ENCODE results near the gene MPPED2. TPM values are rescaled to one million over a fixed set of nuclear protein-coding genes. Genes with fewer than 3 reads are reported as not detected.

The MPPED2 gene
- total and polyA plus RNA-seq, 2 donors from 2014 or later = 10.8 to 12.9 TPM

- no peak for TF ChIP-seq CTCF (IDR thresholded peaks at IDR 0.05; ENCODE audit: borderline replicate concordance, extremely low read depth, insufficient read depth)
- intact Hi-C loops (cut with DNase I) = no loop called here
- H3K4me3 ChIP-seq (ENCODE audit: low read length in 3 of 3) = no peak overlapping the region
- no peak for DNase-seq
- peaks cover 0 to 19% (median 15%) of the 10 kb centered on the region in 3 donors for H3K4me1 ChIP-seq (ENCODE audit: control insufficient read depth in 2 of 3, insufficient read depth in 2 of 3, low read depth in 1 of 3, low read length in 3 of 3)
- FAIRE-seq = no peak
- H3K9ac ChIP-seq (ENCODE audit: low read length in 3 of 3) = no peak overlapping the region
- no peaks in the 10 kb centered on the region for H3K27me3 ChIP-seq (ENCODE audit: control insufficient read depth, insufficient read depth, low read length)
- no peaks in the 10 kb centered on the region for H3K9me3 ChIP-seq (ENCODE audit: control insufficient read depth in 2 of 3, insufficient read depth in 1 of 3, low read length in 3 of 3)
- H3K27ac ChIP-seq (ENCODE audit: low read depth in 2 of 2, low read length in 2 of 2) = no peak overlapping the region
- H3K36me3 ChIP-seq (ENCODE audit: control insufficient read depth in 2 of 3, insufficient read depth in 3 of 3, low read length in 3 of 3) = no peaks in the 10 kb centered on the region
Measured at GRCh38 chr11:30487200-30487898, 98.8 kb downstream of the MPPED2 start.

- Histone ChIP-seq H3K9me3 (ENCODE audit: control insufficient read depth in 2 of 3, insufficient read depth in 1 of 3, low read length in 3 of 3) (no peaks in the 10 kb centered on the region), H3K27me3 (ENCODE audit: control insufficient read depth, insufficient read depth, low read length) (no peaks in the 10 kb centered on the region), H3K27ac (ENCODE audit: low read depth in 2 of 2, low read length in 2 of 2) (no peak overlapping the region), H3K36me3 (ENCODE audit: control insufficient read depth in 2 of 3, insufficient read depth in 3 of 3, low read length in 3 of 3) (no peaks in the 10 kb centered on the region), H3K4me3 (ENCODE audit: low read length in 3 of 3) (no peak overlapping the region), H3K9ac (ENCODE audit: low read length in 3 of 3) (no peak overlapping the region), H3K4me1 (ENCODE audit: control insufficient read depth in 2 of 3, insufficient read depth in 2 of 3, low read depth in 1 of 3, low read length in 3 of 3) (peaks cover 0 to 19% (median 15%) of the 10 kb centered on the region in 3 donors)
- DNase-seq = no peak
- intact Hi-C loops (cut with DNase I) = no loop called here
- FAIRE-seq = no peak
- TF ChIP-seq CTCF (IDR thresholded peaks at IDR 0.05; ENCODE audit: borderline replicate concordance, extremely low read depth, insufficient read depth) = no peak
Measured at GRCh38 chr11:30485756-30486155, 100.4 kb downstream of the MPPED2 start.

GRCh38 chr11:30485222-30485621 is 100.9 kb downstream of the MPPED2 start:
- no peak for DNase-seq
- Histone ChIP-seq H3K4me3 (ENCODE audit: low read length in 3 of 3) (no peak overlapping the region), H3K4me1 (ENCODE audit: control insufficient read depth in 2 of 3, insufficient read depth in 2 of 3, low read depth in 1 of 3, low read length in 3 of 3) (peaks cover 0 to 19% (median 15%) of the 10 kb centered on the region in 3 donors), H3K27ac (ENCODE audit: low read depth in 2 of 2, low read length in 2 of 2) (no peak overlapping the region), H3K36me3 (ENCODE audit: control insufficient read depth in 2 of 3, insufficient read depth in 3 of 3, low read length in 3 of 3) (no peaks in the 10 kb centered on the region), H3K27me3 (ENCODE audit: control insufficient read depth, insufficient read depth, low read length) (no peaks in the 10 kb centered on the region), H3K9ac (ENCODE audit: low read length in 3 of 3) (no peak overlapping the region), H3K9me3 (ENCODE audit: control insufficient read depth in 2 of 3, insufficient read depth in 1 of 3, low read length in 3 of 3) (no peaks in the 10 kb centered on the region)
- no peak for FAIRE-seq
- intact Hi-C loops (cut with DNase I) = no loop called here
- no peak for TF ChIP-seq CTCF (IDR thresholded peaks at IDR 0.05; ENCODE audit: borderline replicate concordance, extremely low read depth, insufficient read depth)
